Sigmoid colon (tissue), 7 donors: ENCODE data around the gene TMEM214. TPM values are rescaled to one million over a fixed set of nuclear protein-coding genes. Genes with fewer than 3 reads are reported as not detected.

Experiments
- DNase-seq: peaks from one replicate; pipeline ENCODE4 v3.0.0-alpha.2; 2019
- H3K27ac ChIP-seq, 4 donors: fragments of 200-600 bp; sonication (generic); one replicate each; pipeline ENCODE4 v1.5.1; 2016 to 2019; ENCODE audit warnings: mild to moderate bottlenecking in 1 of 4
- H3K27me3 ChIP-seq, 3 donors: fragments of 200-600 bp; sonication (generic); one replicate each; pipeline ENCODE4 v1.5.1; 2019; ENCODE audit warnings: mild to moderate bottlenecking in 1 of 3
- H3K36me3 ChIP-seq, 4 donors: fragments of 200-600 bp; sonication (generic); one replicate each; pipeline ENCODE4 v1.5.1; 2016 to 2019
- H3K4me1 ChIP-seq, 4 donors: fragments of 200-600 bp; sonication (generic); one replicate each; pipeline ENCODE4 v1.5.1; 2017 to 2019
- H3K4me3 ChIP-seq, 4 donors: fragments of 200-600 bp; sonication (generic); one replicate each; pipeline ENCODE4 v1.5.1; 2017 to 2019; ENCODE audit warnings: mild to moderate bottlenecking in 2 of 4, moderate library complexity in 1 of 4
- H3K9me3 ChIP-seq, 4 donors: fragments of 200-600 bp in 3 of 4; sonication (generic) in 3 of 4; one replicate each; pipeline versions ENCODE4 v1.5.1 to v1.6.1; 2013 to 2019
- CTCF ChIP-seq, 4 experiments: fragments of 450-650 bp in 3 of 4; fragments of 200-600 bp in 1 of 4; IDR thresholded peaks; one replicate each; pipeline ENCODE4 v1.5.1; 2016 to 2019; ENCODE audit warnings: antibody characterized with exemption in 4 of 4, mild to moderate bottlenecking in 3 of 4, moderate library complexity in 2 of 4
- EP300 ChIP-seq, 4 donors: sonication (generic); formaldehyde crosslinking; IDR thresholded peaks; one replicate each; pipeline ENCODE4 v1.6.1; 2017; ENCODE audit warnings: antibody characterized with exemption in 4 of 4
- POLR2A ChIP-seq, 2 donors: fragments of 450-650 bp; IDR thresholded peaks; one replicate each; pipeline ENCODE4 v1.6.1; 2016; ENCODE audit warnings: antibody characterized with exemption in 2 of 2, mild to moderate bottlenecking in 2 of 2, moderate library complexity in 2 of 2
- POLR2AphosphoS5 ChIP-seq, 4 donors: sonication (generic); formaldehyde crosslinking; IDR thresholded peaks; one replicate each; pipeline ENCODE4 v1.6.1; 2017; ENCODE audit warnings: antibody characterized with exemption in 4 of 4
- WGBS, 2 donors: extraction: QIAGEN DNeasy Blood & Tissue Kit; methylation state at CpG; one replicate each; pipeline ENCODE4 v1.1.7; 2013; 5-methylcytosine and 5-hydroxymethylcytosine counted together
- intact Hi-C: fragments of 100-400 bp; cut with DNase I; formaldehyde crosslinking; loops from one replicate; pipeline ENCODE4 v1.15.1; 2023
- polyA plus RNA-seq, 3 donors: library from polyadenylated mRNA; stranded (reverse); fragments of 200-250 nt; gene quantifications; one replicate each; pipeline ENCODE4 v1.2.3, GENCODE V29; 2013
- total RNA-seq, 4 donors: library from RNA; depleted of rRNA; stranded (reverse); fragments of >200 nt; gene quantifications; one replicate each; pipeline ENCODE4 v1.1.0, GENCODE V29; 2016
- donor health status: healthy with polysubstance abuse.
- donor health status: Bipolar disorder and iron deficiency.
- donor health status: healthy.

TMEM214 gene
- total and polyA plus RNA-seq, 7 donors = 16.0 to 65.7 (median 33.9) TPM

- Histone ChIP-seq H3K4me3 (peak within 1 kb of the TSS; percentile 71 to 91 (median 74)), H3K27me3 (no peaks in the 10 kb centered on the region), H3K9me3 (no peaks in the 10 kb centered on the region), H3K27ac (peak within 1 kb of the TSS; percentile 94 to 98 (median 97)), H3K36me3 (peaks cover 9 to 24% (median 15%) of the 10 kb centered on the region in 4 donors), H3K4me1 (peaks cover 0 to 92% (median 82%) of the 10 kb centered on the region in 4 donors)
- 53 to 73% methylated on average over 41 of the region's 41 CpGs for WGBS, 2 donors
- DNase-seq = peak; percentile 98
- TF ChIP-seq CTCF (IDR thresholded peaks at IDR 0.05) (no peak), EP300 (IDR thresholded peaks at IDR 0.05) (no peak), POLR2A (IDR thresholded peaks at IDR 0.05) (peak; percentile 84), POLR2AphosphoS5 (IDR thresholded peaks at IDR 0.05) (peak; percentile 80 to 90 (median 88))
- intact Hi-C loops = no loop called here
Observed at GRCh38 chr2:27078267-27079194, 45.8 kb downstream of the TMEM214 start, which contains the start of gene EMILIN1. EMILIN1 (plus strand) TSS chr2:27078615; CDS start chr2:27079066, 451 bp downstream.

GRCh38 chr2:27079233-27080139 is 46.7 kb downstream of the TMEM214 start:
- TF ChIP-seq POLR2AphosphoS5 (IDR thresholded peaks at IDR 0.05) = no peak
- TF ChIP-seq CTCF (IDR thresholded peaks at IDR 0.05) = no peak
- Histone ChIP-seq H3K36me3 (peaks cover 9 to 28% (median 15%) of the 10 kb centered on the region in 4 donors), H3K4me3 (peak overlapping the region; percentile 71 to 91 (median 74)), H3K27ac (peak overlapping the region; percentile 94 to 98 (median 97)), H3K4me1 (peaks cover 0 to 92% (median 82%) of the 10 kb centered on the region in 4 donors), H3K27me3 (no peaks in the 10 kb centered on the region), H3K9me3 (no peaks in the 10 kb centered on the region)
- intact Hi-C loops = loop anchor here (1.0 kb wide), 1 partner anchor 29 kb away; no protein-coding TSS in a partner anchor
- DNase-seq = no peak
- WGBS, 2 donors = 69 to 78% methylated on average over 14 of the region's 14 CpGs

- 75 to 87% methylated on average over 7 of the region's 7 CpGs for WGBS, 2 donors
- intact Hi-C loops = loop anchor here (1.0 kb wide), 1 partner anchor 30 kb away; no protein-coding TSS in a partner anchor
- no peak for DNase-seq
- Histone ChIP-seq H3K4me1 (peaks cover 0 to 92% (median 82%) of the 10 kb centered on the region in 4 donors), H3K36me3 (peaks cover 9 to 28% (median 15%) of the 10 kb centered on the region in 4 donors), H3K27ac (peak overlapping the region; percentile 94 to 98 (median 97)), H3K27me3 (no peaks in the 10 kb centered on the region), H3K9me3 (no peaks in the 10 kb centered on the region), H3K4me3 (peak overlapping the region; percentile 71 to 91 (median 74))
- TF ChIP-seq EP300 (IDR thresholded peaks at IDR 0.05) = no peak
Observed at GRCh38 chr2:27080140-27080469, 47.3 kb downstream of the TMEM214 start.

- Histone ChIP-seq H3K27ac (peak overlapping the region; percentile 94 to 98 (median 97)), H3K27me3 (no peaks in the 10 kb centered on the region), H3K4me3 (peak overlapping the region; percentile 71 to 91 (median 74)), H3K36me3 (peaks cover 9 to 28% (median 15%) of the 10 kb centered on the region in 4 donors), H3K9me3 (no peaks in the 10 kb centered on the region), H3K4me1 (peaks cover 0 to 92% (median 81%) of the 10 kb centered on the region in 4 donors)
- WGBS, 2 donors = 86 to 89% methylated on average over 14 of the region's 14 CpGs
- TF ChIP-seq POLR2AphosphoS5 (IDR thresholded peaks at IDR 0.05) (no peak), CTCF (IDR thresholded peaks at IDR 0.05) (no peak), EP300 (IDR thresholded peaks at IDR 0.05) (no peak), POLR2A (IDR thresholded peaks at IDR 0.05) (no peak)
- intact Hi-C loops = loop anchor here (1.0 kb wide), 1 partner anchor 30 kb away; no protein-coding TSS in a partner anchor
- DNase-seq = no peak
Observed at GRCh38 chr2:27080603-27080936, 47.8 kb downstream of the TMEM214 start.
